ENCODE results near the gene WBP2.

DNA sequence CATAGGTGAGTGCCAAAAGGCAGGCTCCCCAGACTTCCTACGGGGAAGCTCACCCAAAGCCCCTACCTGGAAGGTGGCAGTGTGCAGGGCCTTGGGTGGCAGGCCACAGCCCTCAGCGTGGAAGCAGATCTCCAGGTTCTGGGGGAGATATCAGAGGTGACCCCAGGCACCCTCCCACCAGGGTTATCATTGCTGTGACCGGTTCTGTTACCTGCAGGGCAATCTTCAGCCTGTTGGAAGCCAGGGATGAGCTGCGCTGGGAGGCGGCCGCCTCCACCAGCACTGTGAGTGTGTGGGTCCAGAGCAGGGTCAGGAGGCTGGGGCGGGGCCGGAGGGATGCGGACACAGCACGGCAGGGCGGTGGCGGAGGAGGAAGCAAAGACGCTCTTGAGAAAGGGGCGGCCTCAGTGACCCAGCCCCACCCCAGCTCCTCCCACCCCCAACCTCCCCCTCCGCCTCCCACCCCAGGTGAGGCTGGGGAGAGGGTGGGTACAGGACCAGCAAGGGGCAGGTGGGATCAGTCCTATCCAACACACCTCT is 24.0 kb downstream of the WBP2 start:
- TF ChIP-seq, protein P1, sequence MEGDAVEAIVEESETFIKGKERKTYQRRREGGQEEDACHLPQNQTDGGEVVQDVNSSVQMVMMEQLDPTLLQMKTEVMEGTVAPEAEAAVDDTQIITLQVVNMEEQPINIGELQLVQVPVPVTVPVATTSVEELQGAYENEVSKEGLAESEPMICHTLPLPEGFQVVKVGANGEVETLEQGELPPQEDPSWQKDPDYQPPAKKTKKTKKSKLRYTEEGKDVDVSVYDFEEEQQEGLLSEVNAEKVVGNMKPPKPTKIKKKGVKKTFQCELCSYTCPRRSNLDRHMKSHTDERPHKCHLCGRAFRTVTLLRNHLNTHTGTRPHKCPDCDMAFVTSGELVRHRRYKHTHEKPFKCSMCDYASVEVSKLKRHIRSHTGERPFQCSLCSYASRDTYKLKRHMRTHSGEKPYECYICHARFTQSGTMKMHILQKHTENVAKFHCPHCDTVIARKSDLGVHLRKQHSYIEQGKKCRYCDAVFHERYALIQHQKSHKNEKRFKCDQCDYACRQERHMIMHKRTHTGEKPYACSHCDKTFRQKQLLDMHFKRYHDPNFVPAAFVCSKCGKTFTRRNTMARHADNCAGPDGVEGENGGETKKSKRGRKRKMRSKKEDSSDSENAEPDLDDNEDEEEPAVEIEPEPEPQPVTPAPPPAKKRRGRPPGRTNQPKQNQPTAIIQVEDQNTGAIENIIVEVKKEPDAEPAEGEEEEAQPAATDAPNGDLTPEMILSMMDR (IDR thresholded peaks at IDR 0.05; ENCODE audit: insufficient read depth, low read depth, low read length) = no peak
- no peak for TF ChIP-seq EZH2 (IDR thresholded peaks at IDR 0.05; ENCODE audit: insufficient read depth, low read length)
